GM13976 (cell line): ENCODE results near the gene RAD51D.

ENCODE experiments used
- DNase-seq: peaks from one replicate; pipeline ENCODE4 v3.0.0; 2012; ENCODE audit warnings: low spot score
- in situ Hi-C: fragments of 300-500 bp; cut with MboI; formaldehyde crosslinking; loops from one replicate; pipeline ENCODE4 v1.12.0; 2022; ENCODE audit warnings: low sequenced_read_pairs, mixed read lengths, inconsistent platforms; ENCODE audit not compliant: unreplicated experiment
- TF ChIP-seq, protein P1 (sequence below): IDR thresholded peaks from 2 replicates; pipeline ENCODE4 v1.5.1; 2012; ENCODE audit warnings: borderline replicate concordance, mild to moderate bottlenecking; ENCODE audit not compliant: insufficient read depth; ENCODE audit errors: extremely low read depth, missing control alignments, control extremely low read depth

RAD51D gene

DNA sequence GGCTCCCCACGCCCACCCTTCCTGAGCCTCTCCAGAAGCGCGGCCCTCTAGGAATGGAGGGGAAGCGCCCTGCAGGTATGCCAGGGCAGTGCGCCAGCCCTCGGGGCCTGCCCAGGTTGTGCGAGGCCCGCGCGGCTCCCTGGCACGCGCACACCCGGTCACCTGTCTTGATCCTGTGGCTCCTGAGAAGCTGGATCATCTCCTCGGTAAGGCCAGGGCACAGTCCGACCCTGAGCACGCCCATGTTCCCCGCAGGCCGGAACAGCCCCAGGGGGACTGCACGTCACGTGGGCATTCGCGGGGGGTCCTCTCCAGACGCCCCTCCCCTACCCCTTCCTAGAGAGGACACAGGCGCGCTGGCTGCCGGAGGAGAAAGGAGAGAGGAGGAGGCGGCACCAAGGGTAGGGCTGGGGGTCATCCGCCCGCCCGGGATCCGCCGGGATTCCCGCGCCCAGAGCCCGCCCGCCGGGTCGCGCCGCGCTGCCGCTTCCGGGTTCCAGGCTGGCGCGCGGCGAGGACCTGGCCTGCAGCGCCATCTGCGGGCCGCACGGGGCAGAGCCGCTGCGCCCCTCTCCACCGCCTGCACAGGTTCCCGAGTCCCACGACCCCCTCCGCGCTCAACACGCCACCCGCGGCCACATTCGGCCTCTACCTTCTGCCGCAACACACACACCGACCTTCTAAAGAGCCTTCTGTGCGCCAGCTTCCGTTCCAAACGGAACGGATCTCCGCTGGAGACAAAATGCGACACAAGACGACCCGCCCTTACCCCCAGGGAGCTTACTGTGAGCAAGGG lies at the start of gene RAD51D:
RAD51D (minus strand) TSS at position 491 of the 796 bp plus-strand sequence; CDS start at position 244, 247 bp downstream.
- TF ChIP-seq, protein P1, sequence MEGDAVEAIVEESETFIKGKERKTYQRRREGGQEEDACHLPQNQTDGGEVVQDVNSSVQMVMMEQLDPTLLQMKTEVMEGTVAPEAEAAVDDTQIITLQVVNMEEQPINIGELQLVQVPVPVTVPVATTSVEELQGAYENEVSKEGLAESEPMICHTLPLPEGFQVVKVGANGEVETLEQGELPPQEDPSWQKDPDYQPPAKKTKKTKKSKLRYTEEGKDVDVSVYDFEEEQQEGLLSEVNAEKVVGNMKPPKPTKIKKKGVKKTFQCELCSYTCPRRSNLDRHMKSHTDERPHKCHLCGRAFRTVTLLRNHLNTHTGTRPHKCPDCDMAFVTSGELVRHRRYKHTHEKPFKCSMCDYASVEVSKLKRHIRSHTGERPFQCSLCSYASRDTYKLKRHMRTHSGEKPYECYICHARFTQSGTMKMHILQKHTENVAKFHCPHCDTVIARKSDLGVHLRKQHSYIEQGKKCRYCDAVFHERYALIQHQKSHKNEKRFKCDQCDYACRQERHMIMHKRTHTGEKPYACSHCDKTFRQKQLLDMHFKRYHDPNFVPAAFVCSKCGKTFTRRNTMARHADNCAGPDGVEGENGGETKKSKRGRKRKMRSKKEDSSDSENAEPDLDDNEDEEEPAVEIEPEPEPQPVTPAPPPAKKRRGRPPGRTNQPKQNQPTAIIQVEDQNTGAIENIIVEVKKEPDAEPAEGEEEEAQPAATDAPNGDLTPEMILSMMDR = peak; percentile 97
- DNase-seq = peak; percentile 94
- in situ Hi-C loops = loop anchor here (5.0 to 25.0 kb wide), 3 partner anchors 122 to 695 kb away; no protein-coding TSS in a partner anchor

DNA sequence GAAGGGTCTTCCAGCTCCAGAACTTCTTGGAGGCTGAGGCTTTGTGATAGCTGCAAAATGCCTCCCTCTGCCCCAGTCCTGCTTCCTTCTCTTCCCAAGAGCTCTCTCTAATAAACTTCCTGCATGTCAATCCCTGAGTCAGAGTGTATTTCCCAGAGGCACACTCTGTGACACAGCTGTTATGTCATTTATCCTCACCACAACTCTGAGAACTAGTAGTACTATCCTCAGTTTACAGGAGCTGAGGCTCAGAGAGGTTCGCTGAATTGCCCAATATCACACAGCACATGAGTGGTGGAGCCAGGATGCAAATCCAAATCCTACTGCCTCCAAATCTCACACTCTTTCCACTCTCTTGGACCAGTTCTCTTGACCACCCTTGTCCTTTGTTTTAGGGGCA lies 48.0 kb upstream of the RAD51D start:
- TF ChIP-seq, protein P1 = no peak
- in situ Hi-C loops = loop anchor here (25.0 kb wide), 1 partner anchor 570 kb away; the partner anchor contains the start of gene RASL10B
- no peak for DNase-seq

DNA sequence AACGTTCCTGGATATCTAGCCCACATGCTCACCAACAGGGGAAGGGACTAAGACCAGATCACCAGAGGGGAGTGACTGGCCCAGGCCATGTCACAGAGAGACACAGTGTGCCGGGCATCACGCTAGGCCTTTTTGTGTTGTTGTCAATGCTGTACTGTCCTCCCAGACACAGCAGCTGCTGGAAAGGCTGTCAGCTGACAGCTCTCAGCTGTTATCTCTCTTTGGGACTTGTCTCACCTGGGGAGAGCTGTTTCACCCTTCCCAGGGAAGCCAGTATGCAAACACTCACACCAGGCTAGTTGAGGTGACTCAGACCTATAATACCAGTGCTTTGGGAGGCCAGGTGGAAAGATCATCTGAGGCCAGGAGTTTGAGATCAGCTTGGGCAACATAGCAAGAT lies 47.4 kb upstream of the RAD51D start:
- no peak for DNase-seq
- in situ Hi-C loops = loop anchor here (25.0 kb wide), 1 partner anchor 570 kb away; the partner anchor contains the start of gene RASL10B
- TF ChIP-seq, protein P1 = no peak

GRCh38 chr17:35166526-35166925 lies 46.9 kb upstream of the RAD51D start:
- in situ Hi-C loops = loop anchor here (25.0 kb wide), 1 partner anchor 571 kb away; the partner anchor contains the start of gene RASL10B
- TF ChIP-seq, protein P1 = no peak
- no peak for DNase-seq

GRCh38 chr17:35164716-35165115 lies 45.1 kb upstream of the RAD51D start:
- no peak for DNase-seq

DNA sequence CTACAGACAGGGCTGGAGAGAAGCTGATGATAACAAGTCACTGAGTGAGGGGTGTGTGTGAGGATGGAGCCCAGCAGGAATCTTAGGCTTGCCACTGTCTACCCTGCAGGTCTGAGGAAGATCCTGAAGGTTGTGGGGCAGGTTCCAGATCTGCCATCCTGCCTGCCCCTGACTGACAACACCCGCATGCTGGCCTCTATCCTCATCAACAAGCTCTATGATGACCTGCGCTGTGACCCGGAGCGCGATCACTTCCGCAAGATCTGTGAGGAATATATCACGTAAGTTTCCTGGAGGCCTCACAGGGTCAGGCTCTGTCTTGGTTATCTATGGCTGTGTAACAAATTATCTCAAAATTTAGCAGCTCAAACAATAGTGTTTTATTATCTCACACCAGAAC lies 44.2 kb upstream of the RAD51D start:
- in situ Hi-C loops = loop anchor here (25.0 kb wide), 1 partner anchor 573 kb away; the partner anchor contains the start of gene RASL10B
- TF ChIP-seq, protein P1 = no peak
- no peak for DNase-seq

More at GRCh38 chr17:35164716-35165115, 45.1 kb upstream of the RAD51D start:
- TF ChIP-seq, protein P1 = no peak
- in situ Hi-C loops = loop anchor here (25.0 kb wide), 1 partner anchor 573 kb away; the partner anchor contains the start of gene RASL10B
